ENCODE data around the gene BFSP2.
A peak's percentile ranks its signal among the peaks of the same experiment; 100 is the strongest.
"Not testable (repeated sequence)": the region's sequence is repeated elsewhere in the genome, so short reads cannot be mapped to it uniquely, and the experiment has no call there.

Gene BFSP2

GRCh38 chr3:133487204-133487603, 87.3 kb downstream of the BFSP2 start:
- no peak for DNase-seq

DNA sequence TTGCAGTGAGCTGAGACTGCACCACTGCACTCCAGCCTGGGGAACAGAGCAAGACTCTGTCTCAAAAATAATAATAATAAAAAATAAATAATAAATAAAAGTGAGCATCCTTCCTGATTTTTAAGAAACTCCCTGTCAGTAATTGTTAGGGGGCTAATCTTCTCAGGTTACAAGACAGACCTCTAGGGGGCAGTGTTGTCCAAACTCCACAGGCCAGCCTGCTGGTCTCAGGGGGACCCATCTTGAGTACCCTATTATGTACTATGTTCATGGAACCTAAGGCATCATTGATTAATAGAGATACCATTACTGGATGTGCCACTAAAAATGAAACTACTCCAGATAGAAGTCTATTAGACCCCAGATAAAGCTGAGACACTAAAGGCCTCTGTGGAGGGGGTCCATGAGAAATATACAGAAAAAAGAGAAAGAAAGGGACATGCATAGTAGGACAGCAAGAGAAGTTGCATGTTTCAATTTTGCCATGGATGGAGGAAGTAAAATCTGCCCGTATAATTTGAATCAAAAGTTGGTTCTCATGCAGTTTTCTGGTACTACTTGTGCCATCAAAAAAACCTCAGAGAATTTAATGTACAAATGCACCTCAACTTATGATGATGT, 88.2 kb downstream of the BFSP2 start:
- DNase-seq: peak; percentile 66 to 81 (median 78)

GRCh38 chr3:133488785-133489367, 89.0 kb downstream of the BFSP2 start:
- no peak for DNase-seq

DNA sequence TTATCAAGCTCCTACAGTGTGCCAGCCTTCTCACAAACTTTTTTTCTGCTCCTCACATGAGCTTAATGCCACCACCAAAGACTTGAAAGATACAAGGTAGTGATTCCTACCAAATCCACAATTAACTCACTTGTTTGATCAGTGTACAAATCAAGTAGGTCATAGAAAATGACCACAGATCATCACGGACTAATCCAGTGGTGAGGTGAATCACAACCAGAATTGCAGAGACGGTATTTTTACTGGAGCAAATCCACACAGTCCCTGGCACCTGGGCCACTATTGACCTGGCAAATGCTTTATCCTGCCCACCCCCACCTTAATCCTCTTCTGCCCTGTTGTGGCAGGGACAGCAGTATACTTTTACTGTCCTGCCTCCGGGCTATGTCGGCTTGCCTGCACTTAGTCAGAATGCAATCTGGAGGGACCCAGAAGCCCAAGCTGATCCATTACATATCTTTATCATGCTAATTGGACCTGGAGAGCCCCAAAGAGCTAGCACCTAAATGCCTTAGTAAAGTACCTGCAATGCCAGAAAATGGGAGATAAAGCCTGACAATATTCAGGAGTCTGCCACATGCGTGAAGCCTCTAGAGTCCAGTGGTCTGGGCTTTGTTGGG, 89.7 kb downstream of the BFSP2 start:
- no peak for DNase-seq

DNA sequence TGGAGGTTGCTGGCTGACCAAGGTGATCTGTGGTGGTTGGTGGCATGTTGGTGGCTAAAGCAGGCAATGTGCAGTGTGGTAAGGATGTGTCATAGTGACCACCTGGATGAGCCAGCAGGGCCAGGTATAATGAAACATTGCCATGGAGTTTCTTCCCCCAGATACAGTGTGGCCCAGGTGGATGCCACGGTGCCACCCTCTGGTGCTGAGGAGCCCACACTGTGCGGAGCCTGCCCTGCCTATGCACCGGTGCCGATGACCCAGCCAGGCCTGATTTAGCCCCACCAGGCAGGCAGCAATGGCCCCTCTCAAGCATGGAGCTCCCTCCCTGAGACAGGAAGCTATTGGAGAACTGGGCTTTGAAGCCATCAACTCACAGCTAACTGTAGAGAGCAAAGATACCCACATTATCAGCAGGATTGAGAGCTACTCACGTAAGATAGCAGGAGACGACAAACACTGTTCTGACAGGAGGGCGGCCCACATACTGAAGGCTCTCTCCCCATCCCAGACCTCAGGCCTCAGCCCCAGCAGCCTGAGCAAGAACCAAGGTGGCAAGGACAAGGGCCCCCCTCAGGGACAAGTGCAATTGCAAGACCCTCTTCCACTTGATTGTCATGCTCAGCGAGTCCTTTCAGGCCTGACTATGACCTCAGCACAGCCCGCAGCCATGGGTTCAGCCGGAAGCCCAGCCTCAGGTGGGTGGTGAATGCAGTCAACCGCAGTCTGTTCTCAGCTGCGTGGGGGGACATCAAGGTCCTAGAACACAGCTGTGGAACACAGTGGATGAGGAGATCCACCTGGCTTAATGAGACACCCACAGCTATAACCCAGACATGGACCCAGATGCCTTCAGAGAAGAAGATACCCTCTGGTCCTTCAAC, 90.9 kb downstream of the BFSP2 start:
- DNase-seq: no peak

GRCh38 chr3:133491481-133492059, 91.7 kb downstream of the BFSP2 start:
- DNase-seq: no peak

- no peak for DNase-seq
These were observed 92.4 kb downstream of the BFSP2 start for GRCh38 chr3:133492159-133492741.

GRCh38 chr3:133494469-133494868, 94.6 kb downstream of the BFSP2 start:
- DNase-seq: peak; percentile 30 to 47 (median 32)

- not testable (repeated sequence) for DNase-seq
These were observed 102.7 kb downstream of the BFSP2 start for GRCh38 chr3:133502542-133502941.

GRCh38 chr3:133503409-133503808, 103.6 kb downstream of the BFSP2 start:
- DNase-seq: no peak

GRCh38 chr3:133504736-133505135, 104.9 kb downstream of the BFSP2 start:
- no peak for DNase-seq

GRCh38 chr3:133505813-133506212, 106.0 kb downstream of the BFSP2 start:
- DNase-seq: no peak

DNA sequence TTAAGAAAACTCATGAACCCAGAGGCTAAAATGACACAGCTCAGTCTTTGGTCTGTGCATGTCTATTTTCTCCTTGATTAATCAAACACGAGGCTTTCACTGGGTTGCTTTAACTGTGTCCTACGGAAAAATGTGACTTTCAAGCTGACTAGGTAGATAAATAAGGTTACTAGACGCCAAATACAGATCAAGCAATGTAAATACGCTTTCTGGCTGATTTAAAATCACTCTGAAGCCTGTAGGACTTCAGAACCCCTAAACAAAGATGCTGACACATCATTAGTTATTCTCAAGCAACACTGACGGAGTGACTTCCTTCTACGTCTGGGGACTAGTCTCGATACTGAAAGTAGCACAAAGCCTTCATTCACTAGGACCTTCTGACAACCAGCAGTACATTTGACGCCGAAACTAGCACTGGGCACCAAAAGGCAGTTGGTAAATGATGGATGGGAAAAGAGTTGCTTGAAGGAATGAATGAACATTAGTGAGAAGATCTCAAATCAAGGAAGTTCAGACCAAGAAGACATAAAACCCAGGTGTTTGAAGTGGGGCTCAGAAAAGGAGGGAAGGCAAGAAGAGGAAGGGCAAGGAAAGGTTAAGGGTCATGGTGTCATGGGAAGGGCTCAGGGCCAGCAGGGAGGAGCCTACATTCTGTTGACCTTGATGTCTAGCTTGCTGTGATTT, 106.5 kb downstream of the BFSP2 start:
- peak; percentile 62 to 79 (median 76) for DNase-seq

GRCh38 chr3:133509488-133509887, 109.6 kb downstream of the BFSP2 start:
- peak in 2 of 3 donors; percentile 42 to 55 for DNase-seq

GRCh38 chr3:133512416-133513089, 112.7 kb downstream of the BFSP2 start:
- DNase-seq: no peak

DNA sequence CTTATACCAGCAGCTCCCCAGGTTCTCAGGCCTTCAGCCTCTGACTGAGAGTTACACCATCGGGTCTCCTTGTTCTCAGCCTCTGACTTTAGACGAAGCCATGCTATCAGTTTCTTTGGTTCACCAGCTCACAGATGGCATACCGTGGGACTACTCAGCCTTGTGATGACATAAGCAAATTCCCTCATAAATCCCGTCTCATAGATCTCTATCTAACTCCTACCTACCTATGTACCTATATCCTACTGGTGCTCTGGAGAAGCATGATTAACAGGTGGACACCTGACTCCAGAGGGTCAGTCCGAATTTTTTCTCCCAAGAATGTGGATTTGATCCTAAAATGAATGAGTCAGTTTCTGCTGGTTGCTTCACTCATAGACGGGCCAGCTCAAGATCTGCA, 114.6 kb downstream of the BFSP2 start:
- no peak for DNase-seq

DNA sequence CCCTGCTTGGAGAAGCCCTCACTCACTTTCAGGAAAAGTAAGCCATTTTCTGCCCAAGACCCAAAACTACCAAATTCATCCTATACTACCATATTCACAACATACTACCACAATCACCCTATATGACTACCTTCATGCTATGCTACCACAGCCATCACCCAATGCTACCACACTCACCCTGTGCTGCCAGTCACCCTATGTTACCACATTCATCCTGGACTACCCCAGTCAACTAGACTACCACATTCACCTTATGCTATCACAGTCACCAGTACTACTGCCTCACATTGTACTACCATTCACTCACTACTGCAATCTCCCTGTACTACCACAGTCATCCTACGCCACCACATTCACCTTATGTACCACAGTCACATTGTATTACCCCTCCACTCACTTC, 115.3 kb downstream of the BFSP2 start:
- no peak for DNase-seq

DNA sequence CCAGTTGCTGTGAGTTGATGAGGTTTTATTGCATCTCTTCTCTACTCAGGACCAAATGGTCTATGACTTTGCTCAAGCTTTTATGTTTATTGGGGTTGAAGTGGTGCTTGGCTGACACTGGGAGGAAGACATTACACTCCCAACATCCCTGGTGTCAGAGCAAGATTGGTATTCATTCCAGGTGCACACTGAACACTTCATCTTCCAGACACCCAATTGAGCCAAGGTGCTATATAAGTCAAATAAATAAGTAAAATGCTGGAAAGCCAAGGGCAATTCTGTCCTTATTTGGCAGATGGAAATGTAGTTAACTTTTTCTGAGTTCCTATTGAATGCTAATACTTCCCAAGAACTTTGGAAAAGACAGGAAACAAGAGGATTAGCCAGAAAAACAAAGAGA, 120.4 kb downstream of the BFSP2 start:
- DNase-seq: no peak

DNA sequence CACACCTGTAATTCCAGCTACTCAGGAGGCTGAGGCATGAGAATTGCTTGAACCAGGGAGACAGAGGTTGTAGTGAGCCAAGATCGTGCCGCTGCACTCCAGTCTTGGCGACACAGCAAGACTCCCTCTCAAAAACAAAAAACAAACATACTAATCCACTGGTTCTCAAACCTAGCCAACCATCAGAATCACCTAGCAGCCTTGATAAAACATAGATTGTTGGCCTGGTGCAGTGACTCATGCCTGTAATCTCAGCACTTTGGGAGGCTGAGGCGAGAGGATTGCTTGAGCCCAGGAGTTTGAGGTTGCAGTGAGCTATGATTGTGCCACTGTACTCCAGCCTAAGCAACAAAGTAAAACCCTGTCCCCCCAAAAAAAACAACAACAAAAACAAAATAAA, 121.1 kb downstream of the BFSP2 start:
- not testable (repeated sequence) for DNase-seq

DNA sequence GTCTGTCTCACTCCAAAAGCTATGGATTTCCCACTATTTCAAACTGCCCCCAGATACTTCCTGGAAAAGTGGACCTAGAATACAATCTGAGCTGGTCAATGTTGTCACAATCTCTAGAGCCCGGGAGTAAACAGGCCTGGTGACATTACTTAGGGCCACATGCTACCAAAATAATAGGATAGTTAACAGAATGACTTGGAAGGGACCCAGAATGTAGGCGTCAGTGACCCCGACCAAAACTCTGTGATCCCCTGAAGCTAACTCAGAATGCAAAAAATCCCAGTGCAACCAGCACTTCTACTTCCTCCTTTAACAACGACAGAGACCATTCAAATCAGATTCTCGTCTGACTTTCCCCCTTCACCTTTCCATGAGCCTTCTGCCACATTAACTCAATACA, 122.1 kb downstream of the BFSP2 start:
- DNase-seq: peak; percentile 55 to 77 (median 72)

DNA sequence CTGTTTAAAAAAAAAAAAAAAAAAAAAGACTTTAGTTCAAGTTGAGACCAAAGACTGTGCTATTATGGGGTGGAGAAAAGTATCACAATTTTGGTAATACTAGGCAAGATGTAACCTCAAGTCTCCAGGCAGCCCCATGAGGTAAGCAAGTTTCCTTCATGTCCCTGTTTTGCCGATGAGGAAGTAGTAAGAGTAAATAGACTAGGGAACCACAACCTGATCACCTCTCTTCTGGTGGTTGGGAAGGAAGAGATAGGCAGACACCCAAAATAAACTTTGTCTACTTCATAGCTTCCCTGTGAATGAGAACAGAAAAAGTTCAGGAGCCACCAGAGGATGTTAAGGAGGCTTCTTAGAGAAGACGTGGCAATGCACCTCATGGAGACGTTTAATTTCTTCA, 123.9 kb downstream of the BFSP2 start:
- DNase-seq: peak in 2 of 3 donors; percentile 31 to 46
